CD4-positive, alpha-beta T cell treated with Interleukin-2 at 100 ng/mL for 4 hours (primary cell): ENCODE data around the gene BAK1.
"Not testable (repeated sequence)": the region's sequence is repeated elsewhere in the genome, so short reads cannot be mapped to it uniquely, and the experiment has no call there.

Source experiments
- DNase-seq: peaks from one replicate; pipeline ENCODE4 v3.0.0-alpha.2; 2020; ENCODE audit warnings: low spot score

The BAK1 gene

DNA sequence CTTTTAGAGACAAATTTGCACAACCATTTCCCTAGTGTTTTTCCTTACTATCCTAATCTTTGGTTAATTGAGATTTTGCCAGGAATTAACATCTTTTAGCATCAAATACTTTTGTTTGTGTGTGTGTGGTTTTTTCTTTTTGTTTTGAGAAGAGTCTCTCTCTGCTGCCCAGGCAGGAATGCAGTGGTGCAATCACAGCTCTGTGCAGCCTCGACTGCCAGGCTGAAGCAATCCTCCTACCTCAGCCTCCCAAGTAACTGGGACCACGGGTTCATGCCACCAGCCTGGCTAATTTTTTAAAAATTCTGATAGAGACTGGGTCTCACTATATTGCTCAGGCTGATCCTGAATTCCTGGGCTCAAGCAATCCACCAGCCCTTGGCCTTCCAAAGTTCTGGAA is 28.5 kb downstream of the BAK1 start:
- no peak for DNase-seq

GRCh38 chr6:33549896-33550295 is 30.2 kb downstream of the BAK1 start:
- no peak for DNase-seq

DNA sequence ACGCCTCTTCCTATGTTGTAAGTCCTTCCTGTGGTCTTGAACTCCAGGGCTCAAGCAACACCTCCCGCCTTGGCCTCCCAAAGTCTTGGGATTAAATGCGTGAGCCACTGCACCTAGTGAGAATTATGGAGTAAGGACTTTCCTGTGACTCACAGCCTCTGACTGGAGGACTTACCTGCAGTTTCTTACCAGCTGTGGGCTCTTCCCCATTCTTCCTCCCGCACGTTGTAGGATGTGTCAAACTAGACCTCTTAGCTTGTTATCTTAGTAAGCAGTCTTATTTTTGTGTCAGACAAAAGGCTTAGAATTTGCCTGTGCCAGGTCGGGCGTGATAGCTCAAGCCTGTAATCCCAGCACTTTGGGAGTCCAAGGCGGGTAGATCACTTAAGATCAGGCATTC is 30.9 kb downstream of the BAK1 start:
- no peak for DNase-seq

DNA sequence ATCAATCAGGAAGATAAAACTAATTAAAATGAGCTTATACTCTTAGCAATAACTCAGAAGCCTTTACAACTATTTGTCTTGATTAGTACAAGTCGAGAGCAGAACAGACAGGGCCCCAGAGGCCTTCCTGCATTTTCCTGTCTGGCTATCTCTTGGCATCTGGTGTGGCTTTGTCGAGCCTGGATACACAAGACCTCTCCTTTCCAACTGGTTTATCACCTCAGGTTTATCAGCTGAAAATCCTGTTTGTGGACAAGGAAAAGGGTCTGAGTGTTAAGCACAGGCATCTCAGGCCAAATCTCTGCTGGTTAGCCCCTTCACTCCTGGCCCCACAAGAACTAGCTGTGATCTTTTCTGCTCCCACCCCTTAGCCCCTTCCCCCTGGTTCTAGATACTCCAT is 32.6 kb downstream of the BAK1 start:
- DNase-seq = no peak

DNA sequence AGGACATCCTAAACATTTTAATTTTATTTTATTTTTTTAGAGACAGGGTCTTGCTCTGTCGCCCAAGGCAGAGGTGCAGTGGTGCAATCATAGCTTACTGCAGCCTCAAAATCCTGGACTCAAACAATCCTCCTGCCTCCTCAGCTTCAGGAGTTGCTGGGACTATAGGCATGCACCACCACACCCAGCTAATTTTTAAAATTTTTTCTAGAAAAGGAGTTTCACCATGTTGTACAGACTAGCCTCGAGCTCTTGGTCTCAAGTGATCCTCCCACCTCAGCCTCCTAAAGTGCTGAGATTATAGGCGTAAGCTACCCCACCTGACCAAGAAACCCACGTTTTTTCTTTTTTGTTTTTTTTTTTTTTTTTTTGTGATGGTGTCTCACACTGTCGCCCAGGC is 33.3 kb downstream of the BAK1 start:
- DNase-seq = no peak

DNA sequence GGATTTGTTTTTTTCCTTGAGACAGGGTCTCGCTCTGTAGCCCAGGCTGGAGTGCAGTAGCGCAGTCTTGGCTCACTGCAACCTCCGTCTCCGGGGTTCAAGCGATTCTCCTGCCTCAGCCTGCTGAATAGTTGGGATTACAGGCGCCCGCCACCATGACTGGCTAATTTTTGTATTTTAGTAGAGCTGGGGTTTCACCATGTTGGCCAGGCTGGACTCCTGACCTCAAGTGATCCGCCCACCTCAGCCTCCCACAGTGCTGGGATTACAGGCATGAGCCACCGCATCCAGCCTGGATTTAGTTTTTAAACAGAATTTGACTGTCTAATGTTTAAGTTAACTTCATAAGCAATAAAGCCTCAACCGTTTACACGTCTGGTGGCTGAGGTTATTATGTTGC is 34.8 kb downstream of the BAK1 start:
- DNase-seq = not testable (repeated sequence)

DNA sequence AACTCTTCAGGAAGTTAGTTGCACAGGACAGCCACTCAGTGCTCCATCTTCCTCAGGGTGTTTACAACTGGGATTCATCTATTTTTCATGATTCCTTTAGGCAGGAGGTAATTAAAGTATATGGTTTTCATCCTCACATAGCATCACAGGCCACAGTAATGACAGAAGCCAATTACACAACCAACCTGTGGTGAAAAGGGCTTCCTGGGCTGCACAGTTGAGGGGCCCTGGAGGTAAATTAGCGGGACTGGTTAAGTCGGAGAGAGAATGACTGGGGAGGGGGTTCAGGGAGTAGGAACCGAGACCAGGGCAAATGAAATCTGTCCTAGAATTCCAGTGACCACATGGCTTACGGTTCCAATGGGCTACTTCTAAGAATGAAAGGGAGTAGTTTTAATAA is 37.0 kb downstream of the BAK1 start:
- DNase-seq = no peak

GRCh38 chr6:33540768-33541167 is 39.3 kb downstream of the BAK1 start:
- no peak for DNase-seq

DNA sequence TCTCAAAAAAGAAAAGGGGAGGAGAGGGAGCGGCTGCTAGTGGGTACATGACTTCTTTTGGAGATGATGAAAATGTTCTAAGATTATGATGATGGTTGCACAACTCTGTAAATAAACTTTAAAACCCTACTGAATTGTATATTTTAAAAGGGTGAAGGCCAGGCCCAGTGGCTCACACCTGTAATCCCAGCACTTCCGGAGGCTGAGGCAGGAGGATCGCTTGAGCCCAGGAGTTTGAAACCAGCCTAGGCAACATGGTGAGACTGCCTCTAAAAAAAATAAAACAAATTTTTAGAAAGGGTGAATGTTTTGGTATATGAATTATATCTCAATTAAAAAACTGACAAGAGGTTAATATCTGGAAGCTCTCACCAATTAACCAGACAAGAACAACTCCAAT is 45.4 kb downstream of the BAK1 start:
- no peak for DNase-seq

DNA sequence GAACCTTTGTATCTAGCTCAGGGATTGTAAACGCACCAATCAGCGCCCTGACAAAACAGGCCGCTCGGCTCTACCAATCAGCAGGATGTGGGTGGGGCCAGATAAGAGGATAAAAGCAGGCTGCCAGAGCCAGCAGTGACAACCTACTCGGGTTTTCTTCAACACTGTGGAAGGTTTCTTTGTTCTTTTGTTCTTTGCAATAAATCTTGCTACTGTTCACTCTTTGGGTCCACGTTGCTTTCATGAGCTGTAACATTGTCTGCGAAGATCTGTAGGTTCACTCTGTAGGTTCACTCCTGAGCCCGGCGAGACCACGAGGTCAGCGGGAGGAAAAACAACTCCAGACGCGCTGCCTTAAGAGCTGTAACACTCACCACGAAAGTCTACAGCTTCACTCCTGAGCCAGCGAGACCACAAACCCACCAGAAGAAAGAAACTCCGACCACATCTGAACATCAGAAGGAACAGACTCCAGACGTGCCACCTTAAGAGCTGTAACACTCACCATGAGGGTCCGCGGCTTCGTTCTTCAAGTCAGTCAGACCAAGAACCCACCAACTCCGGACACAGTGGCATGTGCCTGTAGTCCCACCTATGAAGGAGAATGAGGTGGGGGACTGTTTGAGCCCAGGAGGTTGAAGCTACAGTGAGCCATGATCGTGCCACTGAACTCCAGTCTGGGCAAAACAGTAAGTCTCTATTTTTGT is 46.8 kb downstream of the BAK1 start:
- DNase-seq = peak; percentile 61

GRCh38 chr6:33532431-33532830 is 47.6 kb downstream of the BAK1 start:
- not testable (repeated sequence) for DNase-seq

- not testable (repeated sequence) for DNase-seq
Measured at GRCh38 chr6:33530617-33531016, 49.5 kb downstream of the BAK1 start.
